Activated T-helper 1 cell treated with anti-CD3 and anti-CD28 coated beads, Interleukin-12 subunit alpha, Interleukin-12 subunit beta, Interleukin-2, Interleukin-4 antibody, amounts not matched to agents 30 ng/mL and 10 ng/mL and 1 ng/mL, durations not matched to agents 14 hours and 24 hours and 36 hours (primary cell): ENCODE results near the gene YJEFN3. TPM values are rescaled to one million over a fixed set of nuclear protein-coding genes. Genes with fewer than 3 reads are reported as not detected.

Experiments used
- DNase-seq: peaks from one replicate; pipeline ENCODE4 v3.0.0; 2021; ENCODE audit warnings: low spot score
- H3K27ac Mint-ChIP-seq: one replicate; pipeline ENCODE4 v1.8.0; 2021; ENCODE audit warnings: mild to moderate bottlenecking, mixed read lengths
- H3K27me3 Mint-ChIP-seq: one replicate; pipeline ENCODE4 v1.8.0; 2022; ENCODE audit warnings: mild to moderate bottlenecking, moderate library complexity, mixed read lengths; ENCODE audit not compliant: insufficient read depth
- H3K36me3 Mint-ChIP-seq: one replicate; pipeline ENCODE4 v1.8.0; 2021; ENCODE audit warnings: low read depth, mixed read lengths
- H3K4me1 Mint-ChIP-seq: one replicate; pipeline ENCODE4 v1.8.0; 2021; ENCODE audit warnings: low read depth, mixed read lengths
- H3K4me3 Mint-ChIP-seq: one replicate; pipeline ENCODE4 v1.8.0; 2021; ENCODE audit warnings: mild to moderate bottlenecking, moderate library complexity, mixed read lengths
- H3K9me3 Mint-ChIP-seq: one replicate; pipeline ENCODE4 v1.8.0; 2021; ENCODE audit warnings: mixed read lengths
- intact Hi-C: fragments of 100-400 bp; cut with micrococcal nuclease; formaldehyde crosslinking; loops from one replicate; pipeline ENCODE4 v1.15.1; 2024
- total RNA-seq: library from RNA; stranded (reverse); gene quantifications from 2 replicates; pipeline ENCODE4 v1.2.3, GENCODE V29; 2022

YJEFN3 gene
- total RNA-seq, 1 donor from 2014 or later: 13.6 TPM

- H3K4me1 Mint-ChIP-seq: peaks cover 6% of the 10 kb centered on the region
- peaks cover 55% of the 10 kb centered on the region for H3K36me3 Mint-ChIP-seq
- no peak overlapping the region for H3K27ac Mint-ChIP-seq
Observed at GRCh38 chr19:19563348-19563848, 34.7 kb downstream of the YJEFN3 start.

GRCh38 chr19:19566306-19566705 lies 37.6 kb downstream of the YJEFN3 start:
- H3K4me1 Mint-ChIP-seq: peaks cover 5% of the 10 kb centered on the region
- no peak overlapping the region for H3K27ac Mint-ChIP-seq
- no peak overlapping the region for H3K4me3 Mint-ChIP-seq
- no peaks in the 10 kb centered on the region for H3K27me3 Mint-ChIP-seq
- intact Hi-C loops: no loop called here
- H3K36me3 Mint-ChIP-seq: peaks cover 66% of the 10 kb centered on the region
- H3K9me3 Mint-ChIP-seq: no peaks in the 10 kb centered on the region
- DNase-seq: no peak

More at GRCh38 chr19:19563348-19563848, 34.7 kb downstream of the YJEFN3 start:
- no peak for DNase-seq
- H3K27me3 Mint-ChIP-seq: no peaks in the 10 kb centered on the region
- H3K9me3 Mint-ChIP-seq: no peaks in the 10 kb centered on the region
- intact Hi-C loops: loop anchor here (1.0 kb wide), 1 partner anchor 80 kb away; the partner anchor contains the start of gene GMIP
- no peak overlapping the region for H3K4me3 Mint-ChIP-seq

GRCh38 chr19:19567391-19567790 lies 38.7 kb downstream of the YJEFN3 start:
- peaks cover 55% of the 10 kb centered on the region for H3K36me3 Mint-ChIP-seq
- no peaks in the 10 kb centered on the region for H3K27me3 Mint-ChIP-seq
- H3K9me3 Mint-ChIP-seq: no peaks in the 10 kb centered on the region
- no peak overlapping the region for H3K4me3 Mint-ChIP-seq
- H3K4me1 Mint-ChIP-seq: peaks cover 5% of the 10 kb centered on the region
- H3K27ac Mint-ChIP-seq: peak overlapping the region; percentile 80
- no peak for DNase-seq
- intact Hi-C loops: no loop called here

GRCh38 chr19:19568802-19569756 lies 40.4 kb downstream of the YJEFN3 start:
- H3K36me3 Mint-ChIP-seq: peaks cover 51% of the 10 kb centered on the region
- no peaks in the 10 kb centered on the region for H3K27me3 Mint-ChIP-seq
- no peaks in the 10 kb centered on the region for H3K9me3 Mint-ChIP-seq
- intact Hi-C loops: loop anchor here (2.0 kb wide), 1 partner anchor 22 kb away; no protein-coding TSS in a partner anchor
- peaks cover 5% of the 10 kb centered on the region for H3K4me1 Mint-ChIP-seq
- H3K27ac Mint-ChIP-seq: peak overlapping the region; percentile 84
- no peak for DNase-seq
- no peak overlapping the region for H3K4me3 Mint-ChIP-seq

- no peaks in the 10 kb centered on the region for H3K9me3 Mint-ChIP-seq
- intact Hi-C loops: no loop called here
- H3K36me3 Mint-ChIP-seq: peaks cover 41% of the 10 kb centered on the region
- no peak overlapping the region for H3K4me3 Mint-ChIP-seq
- no peaks in the 10 kb centered on the region for H3K27me3 Mint-ChIP-seq
- H3K4me1 Mint-ChIP-seq: peaks cover 9% of the 10 kb centered on the region
- peak overlapping the region; percentile 1 for H3K27ac Mint-ChIP-seq
- no peak for DNase-seq
Observed at GRCh38 chr19:19570571-19570970, 41.9 kb downstream of the YJEFN3 start.

- Mint-ChIP-seq H3K4me1 (peaks cover 10% of the 10 kb centered on the region), H3K9me3 (no peaks in the 10 kb centered on the region), H3K36me3 (peaks cover 41% of the 10 kb centered on the region), H3K4me3 (no peak overlapping the region), H3K27ac (peak overlapping the region; percentile 1), H3K27me3 (no peaks in the 10 kb centered on the region)
- DNase-seq: no peak
- intact Hi-C loops: no loop called here
Observed at GRCh38 chr19:19571071-19571786, 42.5 kb downstream of the YJEFN3 start.

GRCh38 chr19:19575411-19575810 lies 46.7 kb downstream of the YJEFN3 start:
- H3K4me1 Mint-ChIP-seq: peaks cover 12% of the 10 kb centered on the region
- peaks cover 19% of the 10 kb centered on the region for H3K36me3 Mint-ChIP-seq
- H3K27me3 Mint-ChIP-seq: no peaks in the 10 kb centered on the region
- no peak overlapping the region for H3K4me3 Mint-ChIP-seq
- DNase-seq: no peak
- intact Hi-C loops: no loop called here
- H3K27ac Mint-ChIP-seq: peak overlapping the region; percentile 24
- no peaks in the 10 kb centered on the region for H3K9me3 Mint-ChIP-seq

- no peak for DNase-seq
- Mint-ChIP-seq H3K9me3 (no peaks in the 10 kb centered on the region), H3K4me3 (no peak overlapping the region), H3K4me1 (peaks cover 33% of the 10 kb centered on the region), H3K36me3 (peaks cover 13% of the 10 kb centered on the region), H3K27me3 (no peaks in the 10 kb centered on the region), H3K27ac (no peak overlapping the region)
- intact Hi-C loops: no loop called here
Observed at GRCh38 chr19:19578252-19578651, 49.5 kb downstream of the YJEFN3 start.

- H3K4me1 Mint-ChIP-seq: peaks cover 33% of the 10 kb centered on the region
- H3K9me3 Mint-ChIP-seq: no peaks in the 10 kb centered on the region
- no peak for DNase-seq
- peaks cover 15% of the 10 kb centered on the region for H3K36me3 Mint-ChIP-seq
- intact Hi-C loops: loop anchor here (5.0 kb wide), 1 partner anchor 38 kb away; the partner anchor contains the start of gene PBX4
- peak overlapping the region; percentile 52 for H3K27ac Mint-ChIP-seq
- no peaks in the 10 kb centered on the region for H3K27me3 Mint-ChIP-seq
- no peak overlapping the region for H3K4me3 Mint-ChIP-seq
Observed at GRCh38 chr19:19579533-19580361, 51.0 kb downstream of the YJEFN3 start.

GRCh38 chr19:19580418-19580817 lies 51.7 kb downstream of the YJEFN3 start:
- no peak for DNase-seq
- no peak overlapping the region for H3K4me3 Mint-ChIP-seq
- peaks cover 17% of the 10 kb centered on the region for H3K36me3 Mint-ChIP-seq
- H3K27ac Mint-ChIP-seq: peak overlapping the region; percentile 52
- H3K27me3 Mint-ChIP-seq: no peaks in the 10 kb centered on the region
- intact Hi-C loops: loop anchor here (5.0 kb wide), 1 partner anchor 37 kb away; the partner anchor contains the start of gene PBX4
- H3K4me1 Mint-ChIP-seq: peaks cover 34% of the 10 kb centered on the region
- no peaks in the 10 kb centered on the region for H3K9me3 Mint-ChIP-seq

- Mint-ChIP-seq H3K36me3 (peaks cover 17% of the 10 kb centered on the region), H3K9me3 (no peaks in the 10 kb centered on the region), H3K27ac (peak overlapping the region; percentile 74)
Observed at GRCh38 chr19:19581391-19581790, 52.7 kb downstream of the YJEFN3 start.

GRCh38 chr19:19582471-19582870 lies 53.8 kb downstream of the YJEFN3 start:
- Mint-ChIP-seq H3K36me3 (peaks cover 17% of the 10 kb centered on the region), H3K9me3 (no peaks in the 10 kb centered on the region), H3K4me1 (peaks cover 41% of the 10 kb centered on the region), H3K27me3 (no peaks in the 10 kb centered on the region), H3K27ac (peak overlapping the region; percentile 58), H3K4me3 (no peak overlapping the region)
- intact Hi-C loops: loop anchor here (5.0 kb wide), 1 partner anchor 35 kb away; the partner anchor contains the start of gene PBX4
- no peak for DNase-seq

More at GRCh38 chr19:19581391-19581790, 52.7 kb downstream of the YJEFN3 start:
- intact Hi-C loops: loop anchor here (5.0 kb wide), 1 partner anchor 36 kb away; the partner anchor contains the start of gene PBX4
- peaks cover 39% of the 10 kb centered on the region for H3K4me1 Mint-ChIP-seq
- no peak overlapping the region for H3K4me3 Mint-ChIP-seq
- no peak for DNase-seq
- H3K27me3 Mint-ChIP-seq: no peaks in the 10 kb centered on the region
